H1 (cell line): ENCODE measurements around the gene C2CD5.

Experiments
- GABPA ChIP-seq: IDR thresholded peaks from 2 replicates; pipeline ENCODE4 v1.6.1; 2011; ENCODE audit warnings: mild to moderate bottlenecking, low read length, moderate library complexity, borderline replicate concordance; ENCODE audit not compliant: insufficient read depth
- KDM1A ChIP-seq: fragments of 200-600, 300-600 bp; sonication (generic); IDR thresholded peaks from 2 replicates; pipeline ENCODE4 v1.7.1; 2016; ENCODE audit warnings: mild to moderate bottlenecking, low read length, borderline replicate concordance
- POLR2A ChIP-seq, 2 experiments: IDR thresholded peaks; 1 replicate in 1 of 2; 2 replicates in 1 of 2; pipeline ENCODE4 v1.6.1; 2011; ENCODE audit warnings: low read depth in 2 of 2, low read length in 2 of 2, mild to moderate bottlenecking in 2 of 2; ENCODE audit errors: control extremely low read depth in 1 of 2
- SIX5 ChIP-seq: IDR thresholded peaks from 2 replicates; pipeline ENCODE4 v1.6.1; 2011; ENCODE audit warnings: mild to moderate bottlenecking, low read depth, low read length
- TF ChIP-seq, protein P1 (sequence below), 3 experiments: IDR thresholded peaks; 1 replicate in 2 of 3; 2 replicates in 1 of 3; pipeline versions ENCODE4 v1.5.1 to v1.6.1; 2011; ENCODE audit warnings: low read length in 3 of 3, mild to moderate bottlenecking in 3 of 3, inconsistent platforms in 2 of 3, low read depth in 1 of 3, moderate library complexity in 1 of 3; ENCODE audit not compliant: insufficient read depth in 1 of 3; ENCODE audit errors: control extremely low read depth in 1 of 3

- no peak for TF ChIP-seq SIX5
- no peak for TF ChIP-seq GABPA
- TF ChIP-seq, protein P1, sequence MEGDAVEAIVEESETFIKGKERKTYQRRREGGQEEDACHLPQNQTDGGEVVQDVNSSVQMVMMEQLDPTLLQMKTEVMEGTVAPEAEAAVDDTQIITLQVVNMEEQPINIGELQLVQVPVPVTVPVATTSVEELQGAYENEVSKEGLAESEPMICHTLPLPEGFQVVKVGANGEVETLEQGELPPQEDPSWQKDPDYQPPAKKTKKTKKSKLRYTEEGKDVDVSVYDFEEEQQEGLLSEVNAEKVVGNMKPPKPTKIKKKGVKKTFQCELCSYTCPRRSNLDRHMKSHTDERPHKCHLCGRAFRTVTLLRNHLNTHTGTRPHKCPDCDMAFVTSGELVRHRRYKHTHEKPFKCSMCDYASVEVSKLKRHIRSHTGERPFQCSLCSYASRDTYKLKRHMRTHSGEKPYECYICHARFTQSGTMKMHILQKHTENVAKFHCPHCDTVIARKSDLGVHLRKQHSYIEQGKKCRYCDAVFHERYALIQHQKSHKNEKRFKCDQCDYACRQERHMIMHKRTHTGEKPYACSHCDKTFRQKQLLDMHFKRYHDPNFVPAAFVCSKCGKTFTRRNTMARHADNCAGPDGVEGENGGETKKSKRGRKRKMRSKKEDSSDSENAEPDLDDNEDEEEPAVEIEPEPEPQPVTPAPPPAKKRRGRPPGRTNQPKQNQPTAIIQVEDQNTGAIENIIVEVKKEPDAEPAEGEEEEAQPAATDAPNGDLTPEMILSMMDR (IDR thresholded peaks at IDR 0.05; ENCODE audit: control extremely low read depth in 1 of 3, insufficient read depth in 1 of 3, low read depth in 1 of 3, low read length in 3 of 3): no peak
- no peak for TF ChIP-seq POLR2A (IDR thresholded peaks at IDR 0.05; ENCODE audit: control extremely low read depth in 1 of 2, low read depth in 2 of 2, low read length in 2 of 2)
- TF ChIP-seq KDM1A: no peak
Measured at GRCh38 chr12:22409377-22410164, 134.8 kb downstream of the C2CD5 start.
